PC-9 (cell line): Measurements from ENCODE around the gene DOCK7.

Experiments used
- CTCF ChIP-seq: fragments of 200-600 bp; sonication (generic); conservative IDR thresholded peaks from 2 replicates; pipeline ENCODE4 v1.6.1; 2017; ENCODE audit warnings: mixed run types, antibody characterized with exemption, mild to moderate bottlenecking, moderate library complexity
- EZH2 ChIP-seq: fragments of 200-600 bp; sonication (generic); IDR thresholded peaks from 2 replicates; pipeline ENCODE4 v1.8.0; 2017; ENCODE audit warnings: antibody characterized with exemption, low read depth

- TF ChIP-seq CTCF, result no peak
- TF ChIP-seq EZH2, result no peak
These were observed 62.8 kb downstream of the DOCK7 start for GRCh38 chr1:62625415-62625814.
